HG03039 (cell line): ENCODE data around the gene EIF4B.

Experiments used
- ATAC-seq: cut with Tn5 transposase; IDR thresholded peaks from one replicate; pipeline ENCODE4 v1.9.1; 2021; ENCODE audit warnings: mild to moderate bottlenecking, moderate library complexity; ENCODE audit not compliant: unreplicated experiment

Gene EIF4B

DNA sequence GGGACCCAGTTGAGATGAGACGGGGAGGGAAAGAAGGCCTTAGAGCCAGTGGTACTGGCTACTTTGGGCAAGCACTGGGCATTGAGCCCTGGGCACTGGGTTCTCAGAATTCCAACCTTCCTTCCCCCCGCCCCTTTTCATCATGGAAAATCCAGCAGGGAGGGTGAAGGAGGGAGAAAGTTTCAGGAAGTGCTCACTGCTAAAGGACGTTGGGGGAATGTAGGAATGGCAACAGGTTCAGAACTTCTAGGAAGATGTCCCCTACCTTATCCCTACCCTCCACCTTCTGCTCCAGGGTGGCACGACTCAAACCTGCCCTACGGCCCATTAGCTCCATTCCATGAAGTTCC, 39.4 kb downstream of the EIF4B start:
- no peak for ATAC-seq

DNA sequence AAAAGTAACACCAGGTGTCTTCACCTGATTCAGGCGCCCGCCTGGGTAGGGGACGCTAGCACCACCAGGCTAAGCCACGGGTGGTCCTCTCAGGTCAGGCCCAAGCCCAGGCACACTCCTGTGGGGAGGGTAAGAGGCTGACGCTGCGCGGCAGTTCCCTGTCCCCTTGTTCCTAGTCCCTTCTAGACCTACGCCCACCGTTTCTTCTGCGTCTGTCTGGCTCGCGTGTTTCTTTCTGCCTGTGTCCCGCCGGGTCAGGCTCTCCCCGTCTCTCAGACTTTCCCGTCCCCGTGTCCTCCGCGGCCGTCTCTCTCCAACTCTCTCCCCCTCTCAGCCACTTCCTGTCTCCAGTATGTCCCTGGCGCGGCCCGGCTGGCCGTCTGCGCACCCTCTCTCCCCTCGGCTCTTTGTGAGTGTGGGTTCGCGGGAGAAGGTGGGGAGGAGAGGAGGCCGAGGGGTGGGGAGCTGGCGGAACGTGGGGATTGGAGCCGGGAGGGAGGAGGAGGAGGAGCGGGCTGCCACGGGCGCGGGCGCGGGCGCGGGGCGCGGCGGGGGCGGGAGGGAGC, 40.5 kb downstream of the EIF4B start:
- peak; percentile 23 for ATAC-seq

DNA sequence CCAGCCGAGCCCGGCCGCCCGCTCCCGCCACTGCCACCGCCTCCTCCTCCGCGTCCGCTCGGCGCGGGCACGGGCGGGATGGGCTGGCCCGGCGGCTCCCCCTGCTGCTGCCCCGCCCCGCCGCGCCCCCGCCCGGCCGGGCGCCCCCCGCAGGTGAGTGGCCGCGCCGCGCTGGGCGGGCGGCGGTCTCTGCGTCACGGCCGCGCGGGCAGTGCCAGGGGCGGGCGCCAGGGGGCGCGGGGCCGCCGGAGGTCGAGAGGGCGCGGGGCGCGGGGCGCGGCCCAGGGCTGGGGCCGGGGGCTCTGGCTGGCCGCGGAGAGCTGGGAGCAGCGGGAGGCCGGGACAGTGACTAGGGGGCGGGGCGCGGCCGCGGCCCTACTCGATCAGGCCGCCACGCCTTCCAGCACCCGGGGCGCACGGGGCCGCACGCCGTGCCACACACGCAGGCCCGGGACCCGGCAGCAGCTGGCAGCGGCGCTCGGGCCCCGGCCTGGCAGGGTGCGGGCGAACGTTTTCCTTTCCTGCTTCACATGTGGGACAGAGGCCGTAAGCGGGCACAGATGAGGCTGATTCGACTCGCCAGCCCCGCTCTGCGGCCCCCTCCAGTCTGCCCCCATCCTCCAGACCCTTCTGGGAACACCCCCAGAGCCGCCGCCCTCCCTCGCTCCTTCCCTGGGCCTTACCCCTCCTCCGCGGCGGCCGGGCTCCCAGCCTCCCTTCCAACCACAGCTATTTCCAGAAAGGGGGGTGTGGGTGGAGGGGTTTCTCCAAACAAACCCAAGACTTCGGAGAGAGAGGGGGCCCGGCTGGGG, 41.2 kb downstream of the EIF4B start:
- ATAC-seq = peak; percentile 71

DNA sequence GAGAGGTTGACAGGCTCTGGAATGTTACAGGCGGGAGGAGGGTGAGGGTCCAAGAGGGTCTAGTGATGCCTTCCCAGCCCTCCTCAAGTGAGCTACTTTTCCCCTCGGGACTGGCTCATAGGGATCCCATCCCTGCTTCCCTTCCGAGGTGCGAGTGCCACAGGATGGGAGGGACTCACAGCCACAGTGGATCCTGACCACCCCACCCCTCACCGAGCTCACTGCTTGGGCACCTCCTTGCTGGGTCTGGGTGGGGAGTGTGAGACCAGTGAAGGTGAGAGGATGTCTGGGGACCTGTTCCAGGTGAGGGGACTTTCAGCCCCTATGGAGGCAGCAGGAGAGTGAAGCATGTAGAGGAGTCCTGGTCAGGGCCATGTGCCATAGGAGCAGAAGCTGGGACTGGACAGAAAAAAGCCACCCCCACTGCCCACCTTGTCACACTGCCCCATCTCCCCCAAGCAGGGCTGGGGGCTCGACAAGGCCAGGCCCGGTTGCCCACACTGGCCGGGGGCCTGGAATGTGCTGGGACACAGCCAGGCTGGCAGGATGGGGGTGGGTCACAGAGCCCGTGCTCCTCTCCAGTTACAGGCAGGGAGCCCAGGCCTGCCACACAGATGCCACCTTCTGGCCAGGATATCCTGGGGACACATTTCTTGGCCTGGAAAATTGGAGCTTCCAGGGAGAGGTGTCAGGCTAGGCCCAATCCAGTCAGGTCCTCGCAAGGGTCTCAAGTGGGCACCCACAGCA, 42.0 kb downstream of the EIF4B start:
- ATAC-seq = no peak

DNA sequence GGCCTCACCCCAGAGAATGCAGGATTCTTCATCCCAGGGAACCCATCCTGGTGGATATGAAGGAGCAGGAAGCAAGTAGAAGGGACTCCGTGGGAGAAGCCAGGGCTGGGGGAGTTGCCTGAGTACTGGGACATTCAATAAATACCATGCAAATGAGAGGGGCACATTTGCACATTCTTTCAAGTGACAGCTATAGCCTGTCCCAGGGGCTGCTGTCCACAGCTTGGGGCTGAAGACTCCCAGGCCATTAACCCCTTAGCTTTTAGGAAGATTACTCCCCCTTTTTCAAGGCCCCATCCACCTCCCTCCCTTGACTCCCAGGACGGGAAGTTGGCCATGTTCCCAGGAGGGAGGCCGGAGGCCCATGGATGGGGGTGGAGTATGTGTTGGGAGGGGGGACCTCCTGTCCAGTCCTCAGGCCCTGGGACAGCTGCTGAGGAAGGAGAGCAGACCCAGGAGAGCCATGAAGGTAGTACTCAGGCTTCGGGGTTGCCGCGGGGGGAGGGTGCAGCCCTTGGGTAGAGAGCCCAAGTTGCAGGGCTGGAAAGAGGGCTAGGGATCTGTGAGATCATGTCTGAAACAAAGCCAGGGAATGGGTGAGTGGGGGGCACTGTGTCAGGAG, 42.6 kb downstream of the EIF4B start:
- ATAC-seq = no peak

DNA sequence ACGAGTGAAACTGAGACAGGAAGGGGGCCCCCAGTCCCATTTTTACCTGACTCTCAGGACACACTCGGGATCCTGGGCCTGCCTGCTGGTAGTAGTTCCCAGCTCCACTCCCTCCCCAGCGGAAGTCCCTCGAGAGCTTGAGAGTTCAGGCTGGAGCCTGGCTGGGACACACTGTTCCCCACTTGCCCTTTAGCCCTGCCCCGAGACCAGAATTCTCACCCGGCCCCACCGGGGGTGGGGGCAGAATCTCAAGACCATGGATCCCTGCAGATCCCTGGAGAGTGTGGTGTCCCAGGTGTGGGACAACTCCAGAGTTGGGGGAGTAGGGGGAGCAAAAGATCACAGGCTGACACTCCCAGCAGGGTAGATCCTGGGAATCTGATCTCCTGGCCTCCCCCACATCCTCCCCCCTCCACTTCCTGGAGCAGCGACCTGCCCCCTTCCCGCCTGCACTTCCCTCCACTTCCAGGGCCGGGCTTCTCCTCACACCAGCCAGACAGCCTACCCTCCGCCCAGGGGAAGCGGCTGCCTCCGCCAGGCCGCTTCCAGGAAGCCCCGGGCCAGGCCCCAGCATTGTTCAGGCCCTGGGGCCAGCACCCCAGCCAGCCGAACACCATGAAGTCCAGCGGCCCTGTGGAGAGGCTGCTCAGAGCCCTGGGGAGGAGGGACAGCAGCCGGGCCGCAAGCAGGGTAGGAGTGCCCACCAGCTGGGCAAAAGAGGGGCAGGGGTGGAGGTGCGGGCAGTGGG, 43.5 kb downstream of the EIF4B start, which contains the start of gene TNS2:
TNS2 (plus strand) TSS at position 495 of the 748 bp plus-strand sequence; CDS start at position 616, 121 bp downstream.
- ATAC-seq = no peak

DNA sequence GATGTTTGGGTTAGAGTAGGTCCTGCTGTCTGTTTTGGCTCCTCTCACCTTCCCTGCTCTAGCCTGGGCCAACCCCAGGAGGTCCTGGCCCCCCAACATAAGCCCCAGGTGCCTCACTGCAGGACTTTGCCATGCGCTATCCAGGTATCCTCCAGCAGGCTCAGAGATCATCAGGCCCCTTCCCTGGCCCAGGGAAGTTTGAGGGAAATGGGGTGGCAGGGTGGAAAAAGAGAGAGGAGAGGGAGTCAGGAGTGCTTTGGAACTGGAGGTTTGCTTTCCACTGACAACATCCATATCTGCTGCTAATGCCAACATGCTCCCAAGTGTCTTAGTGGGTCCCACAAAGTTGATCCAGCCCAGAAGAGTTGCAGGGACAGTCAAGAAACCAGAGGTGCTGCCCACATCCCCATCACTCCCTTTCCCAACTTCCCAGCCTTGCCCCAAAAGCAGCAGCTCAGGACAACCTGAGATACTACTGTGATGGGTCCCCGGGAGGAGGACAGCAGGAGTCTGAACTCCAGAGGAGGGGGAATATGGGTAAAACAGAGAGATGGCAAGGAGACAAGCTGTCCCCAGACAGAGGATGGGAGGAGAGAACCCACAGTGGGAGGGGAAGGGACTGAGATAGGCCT, 44.3 kb downstream of the EIF4B start:
- ATAC-seq = no peak

DNA sequence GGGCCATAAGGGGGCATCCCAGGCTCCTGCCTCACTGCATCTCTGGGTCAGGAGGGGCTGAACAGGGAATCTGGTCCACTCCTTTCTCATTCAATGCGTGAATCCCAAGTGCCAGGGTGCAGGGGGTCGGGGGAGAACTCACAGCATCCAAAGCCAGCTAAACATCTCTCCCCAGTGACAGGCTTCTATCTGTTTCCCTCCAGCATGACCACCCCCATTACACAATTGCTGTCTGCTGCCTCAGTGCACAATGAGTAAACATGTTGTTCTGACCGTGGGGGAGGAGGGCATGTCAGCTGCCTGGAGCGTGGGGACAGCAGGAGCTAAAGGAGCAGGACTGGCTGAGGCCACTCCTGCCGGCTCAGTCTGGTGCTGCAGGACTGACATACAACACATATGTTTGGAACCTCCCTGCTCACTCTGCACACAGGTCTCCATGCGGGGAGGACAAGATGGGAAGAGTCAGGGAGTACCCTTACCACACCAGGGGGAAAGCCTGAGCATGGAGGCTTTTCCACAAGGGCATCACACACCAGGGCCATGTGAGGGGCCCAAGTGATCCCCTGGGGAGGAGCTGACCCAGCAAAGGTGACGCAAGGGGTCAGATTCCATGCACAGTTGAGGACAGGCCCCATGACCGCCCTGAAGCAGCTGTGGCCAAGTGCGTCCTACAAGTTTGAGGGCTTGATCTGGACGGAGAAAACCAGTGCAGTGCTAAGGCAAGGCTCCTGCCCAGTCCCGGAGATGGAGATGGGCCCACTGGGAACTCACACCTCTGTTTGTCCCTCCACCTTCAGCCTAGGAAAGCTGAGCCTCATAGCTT, 45.0 kb downstream of the EIF4B start:
- no peak for ATAC-seq

DNA sequence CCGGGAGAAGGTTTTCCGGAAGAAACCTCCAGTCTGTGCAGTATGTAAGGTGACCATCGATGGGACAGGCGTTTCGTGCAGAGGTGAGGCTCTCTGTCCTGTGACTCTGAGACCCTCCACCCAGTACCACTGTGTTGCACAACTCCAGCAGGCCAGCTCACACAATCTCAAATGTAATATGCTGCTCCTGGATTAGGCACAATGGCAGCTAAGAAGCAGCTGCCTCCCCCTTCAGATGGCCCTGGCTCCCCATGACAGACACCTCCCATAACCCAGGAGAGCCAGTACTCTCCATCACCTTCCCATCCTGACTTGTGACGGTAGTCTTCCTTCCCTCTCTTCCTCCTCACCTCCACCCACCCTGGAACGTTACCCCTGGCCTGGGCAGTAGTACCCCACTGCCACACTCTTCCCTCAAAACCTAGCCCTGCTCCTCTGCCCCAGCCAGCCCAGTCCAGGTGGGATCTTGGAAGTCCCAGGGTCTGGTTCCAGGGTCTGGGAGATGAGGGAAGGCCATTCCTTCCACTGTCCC, 45.7 kb downstream of the EIF4B start:
- ATAC-seq = no peak

DNA sequence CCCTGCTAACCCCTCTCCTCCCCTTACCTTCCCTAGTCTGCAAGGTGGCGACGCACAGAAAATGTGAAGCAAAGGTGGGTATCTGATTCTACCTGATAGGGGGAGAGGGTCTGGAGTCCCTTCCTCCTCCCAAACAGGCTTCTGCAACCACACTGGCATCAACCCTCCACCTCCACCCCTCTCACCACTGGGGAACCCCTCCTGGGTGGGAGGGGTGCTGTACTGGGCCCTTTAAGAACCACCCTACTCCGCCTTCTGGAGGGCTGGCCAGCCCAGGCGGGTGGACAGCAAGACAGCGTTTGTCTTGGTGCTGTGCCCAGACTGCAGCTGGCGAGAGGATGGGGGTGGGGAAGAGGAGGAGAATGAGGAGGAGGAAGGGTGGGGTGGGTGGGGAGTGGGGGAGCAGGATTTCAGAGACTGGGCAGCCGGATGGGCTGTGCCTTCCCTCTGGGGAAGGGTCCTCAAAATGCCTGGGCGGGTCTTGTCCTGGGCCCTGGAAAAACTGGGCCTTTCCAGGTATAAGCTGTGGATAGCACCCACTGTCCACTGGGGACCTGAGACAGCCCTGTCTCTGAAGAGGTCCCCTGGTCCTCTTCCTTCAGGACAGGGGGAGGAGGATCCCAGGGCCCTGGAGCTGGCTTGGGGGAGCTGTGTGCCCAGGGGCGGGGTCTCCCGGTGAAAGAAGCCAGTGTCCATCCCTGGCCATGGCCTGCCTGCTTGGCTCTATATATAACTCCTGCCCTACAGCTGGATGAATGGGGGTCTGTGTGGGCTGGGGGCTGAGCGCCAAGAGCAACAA, 46.4 kb downstream of the EIF4B start:
- no peak for ATAC-seq

DNA sequence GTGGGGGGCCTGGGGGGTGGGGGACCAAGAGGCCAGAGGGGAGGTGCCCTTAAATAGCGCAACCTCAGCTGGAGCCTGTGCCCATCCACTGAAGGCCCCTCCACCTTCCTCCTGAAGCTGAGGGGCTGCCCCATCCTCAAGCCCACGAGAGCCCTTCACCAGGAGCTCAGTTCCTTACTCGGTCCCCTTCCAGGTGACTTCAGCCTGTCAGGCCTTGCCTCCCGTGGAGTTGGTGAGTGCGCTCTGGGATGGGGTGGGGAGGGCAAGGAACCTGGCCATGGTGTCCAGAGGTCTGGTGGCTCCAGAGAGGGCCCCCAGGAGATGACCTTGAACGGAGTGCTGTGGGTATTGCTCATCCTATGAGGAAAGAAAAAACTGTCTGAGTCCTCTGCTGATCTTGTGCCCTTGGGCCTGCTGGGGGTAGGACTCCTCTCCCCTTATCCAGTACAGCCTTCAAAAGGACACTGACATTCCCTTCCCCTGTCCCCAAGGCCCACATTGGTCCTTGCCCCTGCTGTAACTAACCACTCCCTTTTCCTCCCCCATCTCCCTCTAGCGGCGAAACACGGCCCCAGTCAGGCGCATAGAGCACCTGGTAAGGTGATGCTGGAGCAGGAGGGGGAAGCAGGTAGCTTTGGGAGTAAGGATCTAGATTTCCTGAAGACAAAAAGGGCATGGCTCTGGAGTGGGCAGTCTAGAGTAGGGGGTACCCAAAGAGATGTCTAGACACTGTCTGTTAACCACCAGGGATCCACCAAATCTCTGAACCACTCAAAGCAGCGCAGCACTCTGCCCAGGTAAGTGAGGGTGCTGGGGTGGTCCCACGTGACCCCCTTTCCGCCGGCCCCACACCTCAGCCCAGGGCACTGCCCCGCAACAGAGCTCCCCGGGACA, 47.2 kb downstream of the EIF4B start:
- peak; percentile 4 for ATAC-seq

DNA sequence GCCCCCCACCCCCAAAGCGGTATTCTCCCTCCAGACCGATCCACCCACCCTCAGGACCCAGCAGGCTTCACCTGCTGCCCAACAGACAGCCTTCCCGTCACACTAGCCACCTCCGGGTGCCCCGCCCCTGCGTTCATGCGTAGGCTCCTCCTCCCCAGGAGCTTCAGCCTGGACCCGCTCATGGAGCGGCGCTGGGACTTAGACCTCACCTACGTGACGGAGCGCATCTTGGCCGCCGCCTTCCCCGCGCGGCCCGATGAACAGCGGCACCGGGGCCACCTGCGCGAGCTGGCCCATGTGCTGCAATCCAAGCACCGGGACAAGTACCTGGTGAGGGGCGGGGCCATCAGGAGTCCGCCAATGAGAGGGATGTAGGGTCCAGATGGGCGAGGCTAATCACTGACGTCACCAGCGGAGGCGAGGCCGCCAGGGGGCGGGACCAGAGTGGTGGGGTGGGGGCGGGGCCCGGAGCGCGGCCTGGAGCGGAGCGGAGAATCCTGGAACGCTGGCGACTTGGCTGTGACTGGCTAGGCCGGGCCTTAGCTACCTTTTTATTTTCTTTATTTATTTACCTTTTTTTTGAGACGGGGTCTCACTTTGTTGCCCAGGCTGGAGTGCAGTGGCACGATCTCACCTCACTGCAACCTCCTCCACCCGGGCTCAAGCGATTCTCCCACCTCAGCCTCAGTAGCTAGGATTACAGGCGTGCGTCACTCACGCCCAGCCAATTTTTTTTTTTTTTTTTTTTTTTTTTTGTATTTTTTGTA, 48.0 kb downstream of the EIF4B start:
- ATAC-seq = peak; percentile 94

DNA sequence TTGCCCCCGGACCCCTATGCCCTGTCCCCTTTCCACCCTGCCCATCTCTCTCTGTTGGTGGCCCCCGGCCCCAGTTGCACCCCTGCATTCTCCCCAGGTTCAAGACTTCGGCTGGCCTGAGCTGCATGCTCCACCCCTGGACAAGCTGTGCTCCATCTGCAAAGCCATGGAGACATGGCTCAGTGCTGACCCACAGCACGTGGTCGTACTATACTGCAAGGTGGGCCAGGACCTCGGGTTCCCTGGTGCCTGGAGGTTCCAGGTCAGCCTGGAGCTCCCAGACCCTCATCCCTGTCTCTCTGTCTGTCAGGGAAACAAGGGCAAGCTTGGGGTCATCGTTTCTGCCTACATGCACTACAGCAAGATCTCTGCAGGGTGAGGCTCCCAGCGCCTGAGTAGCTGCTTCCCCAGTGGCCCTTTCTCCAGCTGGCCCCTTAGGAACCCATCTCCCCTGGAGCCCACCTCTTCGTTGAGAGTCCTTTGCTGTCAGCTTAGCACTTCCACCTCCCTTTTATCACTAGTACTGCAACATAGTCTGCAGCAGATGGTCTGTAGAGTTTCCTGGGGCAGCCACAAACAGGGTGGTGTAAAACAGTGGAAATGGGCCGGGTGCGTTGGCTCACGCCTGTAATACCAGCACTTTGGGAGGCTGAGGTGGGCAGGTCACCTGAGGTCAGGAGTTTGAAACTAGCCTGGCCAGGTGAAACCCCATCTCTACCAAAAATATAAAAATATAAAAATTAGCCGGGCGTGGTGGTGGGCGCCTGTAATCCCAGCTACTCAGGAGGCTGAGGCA, 49.4 kb downstream of the EIF4B start:
- no peak for ATAC-seq

DNA sequence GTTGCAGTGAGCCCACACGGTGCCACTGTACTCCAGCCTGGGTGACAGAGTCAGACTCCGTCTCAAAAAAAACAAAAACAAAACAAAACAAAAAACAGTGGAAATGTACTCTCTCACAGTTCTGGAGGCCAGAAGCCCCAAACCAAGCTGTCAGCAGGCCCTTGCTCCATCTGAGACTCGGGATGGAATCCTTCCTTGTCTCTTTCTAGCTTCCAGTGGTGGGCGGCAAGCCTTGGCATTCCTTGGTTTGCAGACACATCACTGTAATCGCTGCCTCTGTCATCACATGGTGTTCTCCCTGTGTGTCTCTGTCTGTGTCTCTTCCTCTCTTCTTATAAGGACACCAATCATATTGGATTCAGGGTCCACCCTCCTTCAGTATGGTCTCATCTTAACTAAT, 50.0 kb downstream of the EIF4B start:
- no peak for ATAC-seq

DNA sequence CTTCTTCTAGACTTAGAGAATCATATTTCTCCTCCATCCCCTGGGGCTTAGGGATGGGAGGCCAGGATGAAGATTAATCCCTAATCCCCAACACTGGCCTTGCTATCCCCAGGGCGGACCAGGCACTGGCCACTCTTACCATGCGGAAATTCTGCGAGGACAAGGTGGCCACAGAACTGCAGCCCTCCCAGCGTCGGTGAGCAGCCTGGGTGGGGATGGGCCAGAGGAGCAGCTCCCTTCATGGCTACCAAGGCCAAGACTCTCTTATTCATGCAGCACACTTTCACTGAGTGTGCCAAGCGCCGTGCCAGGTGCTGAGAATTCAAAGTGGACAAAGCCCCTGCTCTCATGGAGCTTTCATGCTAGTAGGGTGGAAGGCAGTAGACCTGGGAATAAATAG, 50.6 kb downstream of the EIF4B start:
- no peak for ATAC-seq
